ENCODE measurements around the gene WDR33.

DNA sequence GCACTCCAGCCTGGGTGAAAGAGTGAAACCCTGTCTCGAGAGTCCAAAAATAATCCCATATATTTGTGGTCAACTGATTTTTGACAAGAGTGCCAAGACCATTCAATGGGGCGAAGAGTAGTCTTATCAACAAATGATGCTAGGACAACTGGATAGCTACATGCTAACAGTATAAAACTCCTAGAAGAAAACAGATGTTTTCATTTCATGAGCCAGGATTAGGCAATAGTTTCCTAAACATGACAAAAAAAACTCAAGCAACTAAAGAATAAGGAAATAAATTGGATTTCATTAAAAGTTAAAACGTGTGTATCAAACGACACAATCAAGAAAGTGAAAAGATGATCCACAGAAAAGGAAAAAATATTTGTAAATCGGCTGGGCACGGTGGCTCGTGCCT, 141.9 kb downstream of the WDR33 start:
- TF ChIP-seq CTCF (IDR thresholded peaks at IDR 0.05) = no peak
- TF ChIP-seq POLR2A (IDR thresholded peaks at IDR 0.05) = no peak
